Ovary (tissue), 3 donors: ENCODE results near the gene KRTAP19-7.

Experiments
- POLR2A ChIP-seq: fragments of 450-650 bp; IDR thresholded peaks from one replicate; pipeline ENCODE4 v1.6.1; 2017; ENCODE audit warnings: antibody characterized with exemption, mild to moderate bottlenecking, moderate library complexity
- TF ChIP-seq, protein P1 (sequence below), 3 donors: fragments of 450-650 bp in 2 of 3; fragments of 200-600 bp in 1 of 3; IDR thresholded peaks; one replicate each; pipeline versions ENCODE4 v1.5.1 to v1.8.0; 2016 to 2022; ENCODE audit warnings: antibody characterized with exemption in 3 of 3, mild to moderate bottlenecking in 1 of 3
- donor health status: DM: no; HTN: no; CAD: no.

DNA sequence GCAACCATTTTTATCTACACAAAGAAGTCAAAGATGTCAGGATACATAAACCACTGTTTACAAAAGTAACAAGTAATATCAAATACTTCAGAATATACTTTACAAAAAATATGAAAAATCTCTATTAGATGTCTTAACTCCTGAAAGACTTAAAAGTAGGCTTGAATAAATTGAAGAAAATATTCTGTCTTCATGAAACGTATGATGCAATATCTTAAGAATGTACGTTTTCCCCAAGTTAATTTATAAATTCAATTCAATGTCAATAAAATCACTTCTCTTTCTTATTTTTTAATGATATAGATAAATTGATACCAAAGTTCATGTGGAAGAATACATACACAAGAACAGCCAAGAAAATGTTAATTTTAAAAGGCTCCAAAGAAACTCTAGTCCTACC is 6.0 kb downstream of the KRTAP19-7 start:
- TF ChIP-seq, protein P1, sequence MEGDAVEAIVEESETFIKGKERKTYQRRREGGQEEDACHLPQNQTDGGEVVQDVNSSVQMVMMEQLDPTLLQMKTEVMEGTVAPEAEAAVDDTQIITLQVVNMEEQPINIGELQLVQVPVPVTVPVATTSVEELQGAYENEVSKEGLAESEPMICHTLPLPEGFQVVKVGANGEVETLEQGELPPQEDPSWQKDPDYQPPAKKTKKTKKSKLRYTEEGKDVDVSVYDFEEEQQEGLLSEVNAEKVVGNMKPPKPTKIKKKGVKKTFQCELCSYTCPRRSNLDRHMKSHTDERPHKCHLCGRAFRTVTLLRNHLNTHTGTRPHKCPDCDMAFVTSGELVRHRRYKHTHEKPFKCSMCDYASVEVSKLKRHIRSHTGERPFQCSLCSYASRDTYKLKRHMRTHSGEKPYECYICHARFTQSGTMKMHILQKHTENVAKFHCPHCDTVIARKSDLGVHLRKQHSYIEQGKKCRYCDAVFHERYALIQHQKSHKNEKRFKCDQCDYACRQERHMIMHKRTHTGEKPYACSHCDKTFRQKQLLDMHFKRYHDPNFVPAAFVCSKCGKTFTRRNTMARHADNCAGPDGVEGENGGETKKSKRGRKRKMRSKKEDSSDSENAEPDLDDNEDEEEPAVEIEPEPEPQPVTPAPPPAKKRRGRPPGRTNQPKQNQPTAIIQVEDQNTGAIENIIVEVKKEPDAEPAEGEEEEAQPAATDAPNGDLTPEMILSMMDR (IDR thresholded peaks at IDR 0.05), result no peak
- no peak for TF ChIP-seq POLR2A
